ENCODE results near the gene CHD9NB. TPM values are rescaled to one million over a fixed set of nuclear protein-coding genes. Genes with fewer than 3 reads are reported as not detected.

The CHD9NB gene
- total RNA-seq, 2 experiments from 2014 or later: 0.17 to 0.19 TPM

DNA sequence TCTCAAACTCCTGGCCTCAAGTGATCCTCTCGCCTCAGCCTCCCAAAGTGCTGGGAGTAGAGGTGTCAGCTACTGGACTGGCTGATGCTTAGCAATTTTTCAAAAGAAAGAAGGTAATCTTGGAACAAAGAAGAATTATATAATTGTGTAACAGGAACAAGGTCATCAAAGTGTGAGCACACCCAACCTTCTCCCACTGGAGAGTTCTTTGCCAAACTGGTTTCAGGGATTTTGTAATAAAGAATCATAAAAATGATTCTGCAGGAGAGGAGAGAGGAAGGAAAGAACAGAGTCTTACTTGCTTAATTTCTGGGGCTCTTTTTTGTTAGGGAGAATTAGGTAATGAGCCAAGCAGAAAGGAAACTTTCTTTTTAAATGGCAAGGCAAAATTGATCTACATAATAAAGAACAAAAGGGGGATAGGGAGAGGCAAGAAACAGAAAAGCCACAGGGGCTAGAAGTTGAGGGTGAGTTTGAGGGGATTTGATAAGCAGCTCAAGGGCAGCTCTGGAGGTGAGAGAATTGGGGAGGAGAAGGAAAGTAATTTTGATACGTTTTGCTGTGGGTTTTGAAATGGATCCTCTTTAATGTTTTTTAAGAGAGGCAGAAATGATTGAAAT lies 21.3 kb downstream of the CHD9NB start:
- Mint-ChIP-seq H3K36me3 (ENCODE audit: low read depth) (no peaks in the 10 kb centered on the region), H3K9me3 (no peaks in the 10 kb centered on the region), H3K4me3 (no peak overlapping the region), H3K27ac (no peak overlapping the region), H3K27me3 (ENCODE audit: low read depth) (peaks cover 19% of the 10 kb centered on the region), H3K4me1 (ENCODE audit: low read depth) (no peaks in the 10 kb centered on the region)
- no peak for DNase-seq
- intact Hi-C loops (cut with micrococcal nuclease): no loop called here
- CTCF ChIA-PET: interaction anchor here (0.6 kb wide), 1 partner anchor 297 kb away, joined by 3 read pairs; no protein-coding TSS in a partner anchor

DNA sequence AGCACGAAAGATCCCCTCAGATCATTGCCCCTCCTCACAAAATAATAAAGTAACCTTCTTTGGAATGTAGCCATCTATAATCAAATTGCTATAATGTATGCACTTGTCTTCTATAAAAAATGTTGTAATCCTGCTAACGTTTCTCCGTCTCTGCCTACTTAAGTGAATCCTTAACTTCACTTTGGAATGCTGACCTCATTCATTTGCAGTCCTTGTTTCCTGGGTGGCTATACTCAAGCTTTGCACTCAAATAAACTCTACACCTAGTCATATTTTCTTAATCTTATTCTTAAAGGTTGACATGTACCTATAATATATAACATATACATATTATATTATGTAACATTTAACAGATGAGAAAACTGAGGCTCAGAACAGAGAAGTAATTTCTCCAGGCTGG lies 22.7 kb downstream of the CHD9NB start:
- intact Hi-C loops (cut with micrococcal nuclease): no loop called here
- Mint-ChIP-seq H3K4me3 (no peak overlapping the region), H3K27me3 (ENCODE audit: low read depth) (peaks cover 16% of the 10 kb centered on the region), H3K4me1 (ENCODE audit: low read depth) (no peaks in the 10 kb centered on the region), H3K36me3 (ENCODE audit: low read depth) (no peaks in the 10 kb centered on the region), H3K9me3 (no peaks in the 10 kb centered on the region), H3K27ac (no peak overlapping the region)
- DNase-seq: no peak
- CTCF ChIA-PET: no interaction called here

DNA sequence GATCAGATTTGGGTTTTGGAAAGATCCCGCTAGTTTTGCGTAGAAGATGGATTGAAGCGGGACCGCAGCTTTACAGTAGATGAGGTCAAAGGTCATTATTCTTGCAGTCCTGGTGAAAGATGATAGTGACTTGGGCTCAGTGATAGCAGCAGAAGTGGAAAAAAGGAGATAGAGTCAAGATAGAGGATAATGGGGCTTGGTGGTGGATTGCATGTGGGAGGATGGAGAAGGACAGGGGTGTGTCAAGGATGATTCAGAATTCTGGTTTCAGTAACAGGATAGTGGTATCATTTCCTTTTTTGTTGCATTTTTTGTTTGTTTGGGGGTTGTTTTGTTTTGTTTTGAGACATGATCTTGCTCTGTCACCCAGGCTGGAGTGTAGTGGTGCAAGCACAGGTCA lies 28.7 kb downstream of the CHD9NB start:
- CTCF ChIA-PET: no interaction called here
- H3K9me3 Mint-ChIP-seq: no peaks in the 10 kb centered on the region
- H3K4me3 Mint-ChIP-seq: no peak overlapping the region
- H3K36me3 Mint-ChIP-seq (ENCODE audit: low read depth): no peaks in the 10 kb centered on the region
- H3K27ac Mint-ChIP-seq: no peak overlapping the region
- H3K4me1 Mint-ChIP-seq (ENCODE audit: low read depth): no peaks in the 10 kb centered on the region
- no peak for DNase-seq
- intact Hi-C loops (cut with micrococcal nuclease): no loop called here
- peaks cover 6% of the 10 kb centered on the region for H3K27me3 Mint-ChIP-seq (ENCODE audit: low read depth)

DNA sequence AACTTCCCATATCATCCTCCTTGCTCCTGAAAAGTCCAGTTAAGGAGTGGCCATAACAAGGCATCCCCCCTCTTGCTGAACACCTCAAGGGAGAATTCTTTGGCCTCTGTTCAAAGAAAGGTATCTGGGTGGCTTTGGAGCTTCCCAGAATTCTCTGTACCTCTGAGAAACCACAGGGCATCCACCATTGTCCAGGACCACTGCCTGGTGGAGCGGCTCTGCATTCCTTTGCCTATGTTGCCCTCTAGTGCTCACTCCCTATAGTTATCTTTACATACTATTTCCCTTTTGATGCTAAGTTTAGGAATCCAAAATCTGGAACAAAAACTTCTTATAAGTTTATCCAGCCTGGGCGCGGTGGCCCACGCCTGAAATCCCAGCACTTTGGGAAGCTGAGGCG lies 30.3 kb downstream of the CHD9NB start:
- peaks cover 6% of the 10 kb centered on the region for H3K27me3 Mint-ChIP-seq (ENCODE audit: low read depth)
- no peaks in the 10 kb centered on the region for H3K9me3 Mint-ChIP-seq
- no peak overlapping the region for H3K4me3 Mint-ChIP-seq
- no peaks in the 10 kb centered on the region for H3K36me3 Mint-ChIP-seq (ENCODE audit: low read depth)
- CTCF ChIA-PET: interaction anchor here (1.0 kb wide), 1 partner anchor 48 kb away, joined by 3 read pairs; no protein-coding TSS in a partner anchor
- H3K4me1 Mint-ChIP-seq (ENCODE audit: low read depth): no peaks in the 10 kb centered on the region
- intact Hi-C loops (cut with micrococcal nuclease): loop anchor here (1.0 kb wide), 1 partner anchor 831 kb away; no protein-coding TSS in a partner anchor
- no peak overlapping the region for H3K27ac Mint-ChIP-seq
- DNase-seq: peak; percentile 27

DNA sequence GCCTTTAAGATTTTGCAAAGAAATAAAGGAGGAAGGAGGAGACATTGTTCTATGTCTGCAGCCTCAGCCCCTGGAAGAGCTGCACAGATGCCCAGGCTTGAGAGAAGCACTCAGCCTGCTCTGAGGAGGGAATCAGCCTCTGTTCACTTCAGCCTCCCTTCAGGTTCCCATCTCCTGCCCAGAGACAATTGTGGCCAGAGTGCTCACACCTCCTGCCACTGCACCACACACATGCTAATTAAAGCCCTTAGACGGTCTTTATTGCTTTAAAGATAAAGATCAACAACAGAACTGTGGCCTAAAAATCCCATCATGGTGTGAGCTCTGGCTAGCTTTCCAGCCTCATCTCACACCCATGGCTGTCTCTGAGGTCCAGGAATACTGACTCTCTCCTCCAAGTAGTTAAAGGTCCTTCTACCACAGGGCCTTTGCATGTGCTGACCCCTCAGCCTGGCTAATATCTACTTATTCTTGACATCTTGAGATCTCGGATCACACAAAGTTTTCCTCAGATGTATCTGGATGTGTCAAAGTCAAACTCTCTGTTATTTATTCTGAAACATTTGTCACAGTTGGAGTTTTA lies 33.8 kb downstream of the CHD9NB start:
- Mint-ChIP-seq H3K36me3 (ENCODE audit: low read depth) (no peaks in the 10 kb centered on the region), H3K27me3 (ENCODE audit: low read depth) (peaks cover 13% of the 10 kb centered on the region), H3K4me3 (no peak overlapping the region), H3K27ac (no peak overlapping the region), H3K4me1 (ENCODE audit: low read depth) (no peaks in the 10 kb centered on the region), H3K9me3 (no peaks in the 10 kb centered on the region)
- no peak for DNase-seq
- CTCF ChIA-PET: interaction anchor here (0.6 kb wide), 1 partner anchor 78 kb away, joined by 3 read pairs; no protein-coding TSS in a partner anchor
- intact Hi-C loops (cut with micrococcal nuclease): no loop called here

DNA sequence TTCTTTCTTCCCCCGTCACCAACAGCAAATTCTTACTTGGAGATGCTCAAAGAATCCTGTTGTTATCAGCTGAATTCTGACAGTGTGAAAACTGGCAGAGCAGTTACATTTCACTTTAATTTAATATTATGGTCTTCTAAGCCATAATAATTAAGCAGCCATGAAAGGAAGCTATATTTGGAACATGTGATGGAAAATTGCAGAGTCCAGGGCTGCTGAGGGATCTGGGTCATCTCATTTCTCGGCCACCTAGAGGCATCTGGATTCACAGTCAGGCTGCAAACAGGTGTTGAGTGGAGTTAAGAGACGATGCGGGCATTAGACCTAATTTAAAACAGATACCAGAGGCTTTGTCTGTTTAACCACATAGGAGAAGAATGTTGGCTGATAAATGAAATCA lies 38.4 kb downstream of the CHD9NB start:
- no peak overlapping the region for H3K4me3 Mint-ChIP-seq
- H3K27ac Mint-ChIP-seq: no peak overlapping the region
- DNase-seq: no peak
- intact Hi-C loops (cut with micrococcal nuclease): no loop called here
- CTCF ChIA-PET: no interaction called here
- no peaks in the 10 kb centered on the region for H3K9me3 Mint-ChIP-seq
- H3K36me3 Mint-ChIP-seq (ENCODE audit: low read depth): no peaks in the 10 kb centered on the region
- no peaks in the 10 kb centered on the region for H3K4me1 Mint-ChIP-seq (ENCODE audit: low read depth)
- peaks cover 18% of the 10 kb centered on the region for H3K27me3 Mint-ChIP-seq (ENCODE audit: low read depth)

GRCh38 chr16:53007095-53007494 lies 45.6 kb downstream of the CHD9NB start:
- Mint-ChIP-seq H3K4me1 (ENCODE audit: low read depth) (no peaks in the 10 kb centered on the region), H3K36me3 (ENCODE audit: low read depth) (no peaks in the 10 kb centered on the region), H3K27me3 (ENCODE audit: low read depth) (peaks cover 5% of the 10 kb centered on the region), H3K9me3 (no peaks in the 10 kb centered on the region), H3K27ac (no peak overlapping the region), H3K4me3 (no peak overlapping the region)
- no peak for DNase-seq
- intact Hi-C loops (cut with micrococcal nuclease): no loop called here
- CTCF ChIA-PET: no interaction called here

DNA sequence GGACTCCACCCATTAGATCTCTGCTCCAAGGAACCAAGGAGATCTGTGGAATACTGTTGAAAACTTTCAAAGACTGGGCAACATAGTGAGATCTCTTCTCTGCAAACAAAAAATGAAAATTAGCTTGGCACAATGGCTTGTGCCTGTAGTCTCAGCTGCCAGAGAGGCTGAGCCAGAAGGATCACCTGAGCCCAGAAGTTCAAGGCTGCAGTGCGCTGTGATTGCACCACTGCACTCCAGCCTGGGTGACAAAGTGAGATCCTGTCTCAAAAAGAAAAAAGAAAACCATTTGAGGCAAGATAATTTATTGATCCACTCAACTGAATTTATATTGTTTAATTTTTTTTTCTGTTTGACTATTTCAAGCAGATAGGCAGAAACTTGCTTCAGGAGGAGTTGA lies 54.8 kb downstream of the CHD9NB start:
- H3K27me3 Mint-ChIP-seq (ENCODE audit: low read depth): peaks cover 4% of the 10 kb centered on the region
- CTCF ChIA-PET: no interaction called here
- no peak overlapping the region for H3K27ac Mint-ChIP-seq
- no peak for DNase-seq
- H3K4me1 Mint-ChIP-seq (ENCODE audit: low read depth): no peaks in the 10 kb centered on the region
- H3K36me3 Mint-ChIP-seq (ENCODE audit: low read depth): no peaks in the 10 kb centered on the region
- H3K4me3 Mint-ChIP-seq: no peak overlapping the region
- peaks cover 3% of the 10 kb centered on the region for H3K9me3 Mint-ChIP-seq
- intact Hi-C loops (cut with micrococcal nuclease): no loop called here

- peaks cover 2% of the 10 kb centered on the region for H3K27me3 Mint-ChIP-seq (ENCODE audit: low read depth)
- DNase-seq: no peak
- intact Hi-C loops (cut with micrococcal nuclease): no loop called here
- no peak overlapping the region for H3K4me3 Mint-ChIP-seq
- no peaks in the 10 kb centered on the region for H3K4me1 Mint-ChIP-seq (ENCODE audit: low read depth)
- no peak overlapping the region for H3K27ac Mint-ChIP-seq
- no peaks in the 10 kb centered on the region for H3K36me3 Mint-ChIP-seq (ENCODE audit: low read depth)
- CTCF ChIA-PET: no interaction called here
- peaks cover 3% of the 10 kb centered on the region for H3K9me3 Mint-ChIP-seq
Observed at GRCh38 chr16:52994942-52995341, 57.8 kb downstream of the CHD9NB start.

- Mint-ChIP-seq H3K4me3 (no peak overlapping the region), H3K9me3 (no peaks in the 10 kb centered on the region), H3K36me3 (ENCODE audit: low read depth) (no peaks in the 10 kb centered on the region), H3K4me1 (ENCODE audit: low read depth) (no peaks in the 10 kb centered on the region), H3K27me3 (ENCODE audit: low read depth) (peaks cover 2% of the 10 kb centered on the region), H3K27ac (no peak overlapping the region)
- intact Hi-C loops (cut with micrococcal nuclease): no loop called here
- DNase-seq: no peak
- CTCF ChIA-PET: no interaction called here
Observed at GRCh38 chr16:52993179-52993578, 59.5 kb downstream of the CHD9NB start.

DNA sequence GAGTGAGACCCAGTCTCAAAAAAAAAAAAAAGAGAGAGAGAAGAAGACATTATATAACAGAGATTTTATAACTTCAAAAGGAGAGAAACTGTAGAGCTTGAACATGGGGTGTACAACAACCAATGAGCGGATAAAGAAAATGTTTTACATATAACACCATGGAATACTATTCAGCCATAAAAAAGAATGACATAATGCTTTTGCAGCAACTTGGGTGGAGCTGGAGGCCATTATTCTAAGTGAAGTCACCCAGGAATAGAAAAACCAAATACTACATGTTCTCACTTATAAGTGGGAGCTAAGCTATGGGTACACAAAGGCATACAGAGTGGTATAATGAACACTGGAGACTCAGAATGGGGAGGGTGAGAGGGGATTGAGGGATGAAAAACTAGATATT lies 61.1 kb downstream of the CHD9NB start:
- CTCF ChIA-PET: no interaction called here
- no peaks in the 10 kb centered on the region for H3K36me3 Mint-ChIP-seq (ENCODE audit: low read depth)

More for the DNA sequence above, 61.1 kb downstream of the CHD9NB start:
- H3K4me1 Mint-ChIP-seq (ENCODE audit: low read depth): no peaks in the 10 kb centered on the region
- no peak overlapping the region for H3K4me3 Mint-ChIP-seq
- intact Hi-C loops (cut with micrococcal nuclease): no loop called here
- H3K27me3 Mint-ChIP-seq (ENCODE audit: low read depth): peaks cover 2% of the 10 kb centered on the region
- no peak overlapping the region for H3K27ac Mint-ChIP-seq
- DNase-seq: no peak
- H3K9me3 Mint-ChIP-seq: no peaks in the 10 kb centered on the region

Data from activated naive CD4-positive, alpha-beta T cell treated with anti-CD3 and anti-CD28 coated beads for 36 hours (primary cell).